ENCODE results near the gene AQP2. TPM values are rescaled to one million over a fixed set of nuclear protein-coding genes. Genes with fewer than 3 reads are reported as not detected.
A peak's percentile ranks its signal among the peaks of the same experiment; 100 is the strongest.

Gene AQP2
- total and polyA plus RNA-seq, 4 donors, result not detected

GRCh38 chr12:49945394-49946080, 5.0 kb upstream of the AQP2 start:
- 6 to 7% methylated on average over 28 of the region's 28 CpGs for WGBS, 2 donors
- peaks cover 0 to 6% (median 0%) of the 10 kb centered on the region in 3 donors for H3K27me3 ChIP-seq (ENCODE audit: control insufficient read depth in 3 of 3, insufficient read depth in 3 of 3, low read length in 2 of 3)
- peak; percentile 68 for TF ChIP-seq CTCF (IDR thresholded peaks at IDR 0.05; ENCODE audit: control extremely low read depth, extremely low read depth)
- peak; percentile 84 for ATAC-seq (ENCODE audit: insufficient read depth, low FRiP score)
- no peaks in the 10 kb centered on the region for H3K9me3 ChIP-seq (ENCODE audit: control insufficient read depth in 4 of 4, insufficient read depth in 3 of 4, low read length in 3 of 4)
- H3K9ac ChIP-seq (ENCODE audit: insufficient read depth in 1 of 2, low read length in 2 of 2), result no peak overlapping the region
- H3K4me3 ChIP-seq, result no peak overlapping the region
- peak; percentile 69 to 79 (median 77) for DNase-seq
- no peaks in the 10 kb centered on the region for H3K36me3 ChIP-seq (ENCODE audit: control insufficient read depth in 4 of 4, insufficient read depth in 4 of 4, low read length in 4 of 4)
- H3K4me1 ChIP-seq (ENCODE audit: control insufficient read depth in 5 of 5, insufficient read depth in 5 of 5, low read length in 5 of 5), result peaks cover 0 to 12% (median 0%) of the 10 kb centered on the region in 5 donors
- peak overlapping the region in 1 of 2 donors; percentile 13 for H3K27ac ChIP-seq (ENCODE audit: low read depth in 1 of 2, low read length in 1 of 2)

- Histone ChIP-seq H3K4me1 (ENCODE audit: control insufficient read depth in 5 of 5, insufficient read depth in 5 of 5, low read length in 5 of 5) (peaks cover 0 to 12% (median 0%) of the 10 kb centered on the region in 5 donors), H3K4me3 (no peak overlapping the region), H3K27me3 (ENCODE audit: control insufficient read depth in 3 of 3, insufficient read depth in 3 of 3, low read length in 2 of 3) (peaks cover 0 to 6% (median 0%) of the 10 kb centered on the region in 3 donors), H3K27ac (ENCODE audit: low read depth in 1 of 2, low read length in 1 of 2) (no peak overlapping the region), H3K9ac (ENCODE audit: insufficient read depth in 1 of 2, low read length in 2 of 2) (no peak overlapping the region), H3K36me3 (ENCODE audit: control insufficient read depth in 4 of 4, insufficient read depth in 4 of 4, low read length in 4 of 4) (no peaks in the 10 kb centered on the region), H3K9me3 (ENCODE audit: control insufficient read depth in 4 of 4, insufficient read depth in 3 of 4, low read length in 3 of 4) (no peaks in the 10 kb centered on the region)
- no peak for ATAC-seq (ENCODE audit: insufficient read depth, low FRiP score)
- 73 to 87% methylated on average over 9 of the region's 9 CpGs for WGBS, 2 donors
- TF ChIP-seq CTCF (IDR thresholded peaks at IDR 0.05; ENCODE audit: control extremely low read depth, extremely low read depth), result no peak
- DNase-seq, result peak in 1 of 3 donors; percentile 9
Observed at GRCh38 chr12:49946086-49946485, 4.5 kb upstream of the AQP2 start.

- 57 to 72% methylated on average over 3 of the region's 3 CpGs for WGBS, 2 donors
- ATAC-seq (ENCODE audit: insufficient read depth, low FRiP score), result no peak
- TF ChIP-seq CTCF (IDR thresholded peaks at IDR 0.05; ENCODE audit: control extremely low read depth, extremely low read depth), result no peak
Observed at GRCh38 chr12:49946497-49946896, 4.0 kb upstream of the AQP2 start.

More at GRCh38 chr12:49946497-49946896, 4.0 kb upstream of the AQP2 start:
- no peaks in the 10 kb centered on the region for H3K9me3 ChIP-seq (ENCODE audit: control insufficient read depth in 4 of 4, insufficient read depth in 3 of 4, low read length in 3 of 4)
- no peak for DNase-seq
- H3K4me3 ChIP-seq, result no peak overlapping the region
- H3K9ac ChIP-seq (ENCODE audit: insufficient read depth in 1 of 2, low read length in 2 of 2), result no peak overlapping the region
- H3K27me3 ChIP-seq (ENCODE audit: control insufficient read depth in 3 of 3, insufficient read depth in 3 of 3, low read length in 2 of 3), result peaks cover 0 to 6% (median 0%) of the 10 kb centered on the region in 3 donors
- H3K27ac ChIP-seq (ENCODE audit: low read depth in 1 of 2, low read length in 1 of 2), result no peak overlapping the region
- no peaks in the 10 kb centered on the region for H3K36me3 ChIP-seq (ENCODE audit: control insufficient read depth in 4 of 4, insufficient read depth in 4 of 4, low read length in 4 of 4)
- peaks cover 0 to 12% (median 0%) of the 10 kb centered on the region in 5 donors for H3K4me1 ChIP-seq (ENCODE audit: control insufficient read depth in 5 of 5, insufficient read depth in 5 of 5, low read length in 5 of 5)

Data from lung (tissue), 12 donors.